GM12878 (cell line): ENCODE measurements around the gene ACCS. TPM values are rescaled to one million over a fixed set of nuclear protein-coding genes. Genes with fewer than 3 reads are reported as not detected.

ENCODE experiments used
- ATAC-seq: fragments of 200-7000 bp; cut with Tn5 transposase; 3 replicates; pipeline ENCODE4 v1.9.1; 2020; ENCODE audit warnings: mild to moderate bottlenecking, moderate library complexity
- BruUV-seq: library from RNA; stranded (reverse); fragments of 400-500 nt; replicated peaks from 2 replicates; lab custom pipeline; 2021; lab: Mats Ljungman, UMichigan
- CTCF ChIA-PET: fragments of 300-600 bp; sonication (Branson Sonifier 250); formaldehyde crosslinking; extraction: SDS; loops from one replicate; lab custom pipeline; 2021; ENCODE audit warnings: inconsistent platforms; lab: Yijun Ruan, JAX
- POLR2A ChIA-PET: fragments of 350-600 bp; formaldehyde crosslinking; extraction: SDS; loops from one replicate; lab custom pipeline; 2021; ENCODE audit warnings: inconsistent platforms; lab: Charles Lee
- RAD21 ChIA-PET: fragments of 300-600 bp; sonication (Branson Sonifier 250); formaldehyde crosslinking; loops from one replicate; lab custom pipeline; 2023; ENCODE audit warnings: antibody characterized with exemption; ENCODE audit not compliant: unreplicated experiment; lab: Charles Lee
- SMC1A ChIA-PET: fragments of 300-600 bp; sonication (Branson Sonifier 250); formaldehyde crosslinking; loops from one replicate; lab custom pipeline; 2023; ENCODE audit not compliant: unreplicated experiment, uncharacterized antibody; lab: Charles Lee
- DNase-seq: peaks from one replicate; pipeline ENCODE4 v3.0.0-alpha.2; 2011; ENCODE audit warnings: low read depth, low spot score
- FAIRE-seq: peaks from 3 replicates; lab custom pipeline; 2011; peaks lifted over from hg19 to GRCh38; lab: Jason Lieb, UNC
- H2AFZ ChIP-seq: 2 replicates; pipeline ENCODE4 v1.6.0; 2011; ENCODE audit warnings: low read depth, low read length, control low read depth; ENCODE audit not compliant: control insufficient read depth
- H3K27ac ChIP-seq: 2 replicates; pipeline ENCODE4 v1.5.1; 2011; ENCODE audit warnings: control low read depth; ENCODE audit not compliant: control insufficient read depth, insufficient read depth
- H3K27me3 ChIP-seq, 2 experiments: replicated peaks in 1 of 2; 2 replicates each; pipeline versions ENCODE4 v1.6.0 to v1.6.1; 2011; ENCODE audit warnings: low read length in 1 of 2; ENCODE audit not compliant: control insufficient read depth in 2 of 2, insufficient read depth in 2 of 2
- H3K36me3 ChIP-seq, 2 experiments: 2 replicates each; pipeline ENCODE4 v1.5.1; 2011; ENCODE audit warnings: low read length in 1 of 2; ENCODE audit not compliant: control insufficient read depth in 2 of 2, insufficient read depth in 2 of 2
- H3K4me1 ChIP-seq: 2 replicates; pipeline ENCODE4 v1.6.1; 2011; ENCODE audit warnings: mild to moderate bottlenecking, low read length, moderate library complexity, mixed read lengths; ENCODE audit not compliant: control insufficient read depth, insufficient read depth
- H3K4me2 ChIP-seq: 2 replicates; pipeline ENCODE4 v1.6.0; 2011; ENCODE audit warnings: control low read depth; ENCODE audit not compliant: control insufficient read depth, insufficient read depth
- H3K4me3 ChIP-seq: fragments of 200-600 bp; sonication (generic); 2 replicates; pipeline ENCODE4 v1.5.1; 2016
- H3K79me2 ChIP-seq: 2 replicates; pipeline ENCODE4 v1.6.0; 2011; ENCODE audit warnings: low read length; ENCODE audit not compliant: control insufficient read depth, insufficient read depth
- H3K9ac ChIP-seq: 2 replicates; pipeline ENCODE4 v1.8.0; 2011; ENCODE audit warnings: low read length, control low read depth, mixed read lengths; ENCODE audit not compliant: control insufficient read depth, insufficient read depth
- H3K9me3 ChIP-seq: replicated peaks from 3 replicates; pipeline ENCODE4 v1.5.1; 2011; ENCODE audit warnings: mild to moderate bottlenecking, low read length; ENCODE audit not compliant: control insufficient read depth, insufficient read depth
- H4K20me1 ChIP-seq: 2 replicates; pipeline ENCODE4 v1.6.0; 2011; ENCODE audit not compliant: control insufficient read depth, insufficient read depth
- BACH1 ChIP-seq: fragments of 450-650 bp; IDR thresholded peaks from 2 replicates; pipeline ENCODE4 v1.6.1; 2017; ENCODE audit warnings: mild to moderate bottlenecking, borderline replicate concordance
- BHLHE40 ChIP-seq, 2 experiments: fragments of 450-650 bp in 1 of 2; IDR thresholded peaks; 2 replicates each; pipeline ENCODE4 v1.6.1; 2011 to 2017; ENCODE audit warnings: low read depth in 2 of 2, borderline replicate concordance in 1 of 2, improper control_type of control experiment in 1 of 2, low read length in 1 of 2, mild to moderate bottlenecking in 1 of 2
- DPF2 ChIP-seq: fragments of 450-650 bp; IDR thresholded peaks from 2 replicates; pipeline ENCODE4 v1.6.1; 2017; ENCODE audit warnings: mild to moderate bottlenecking
- IKZF1 ChIP-seq: fragments of 450-650 bp; conservative IDR thresholded peaks from 2 replicates; pipeline ENCODE4 v1.6.1; 2017; ENCODE audit warnings: antibody characterized with exemption, mild to moderate bottlenecking
- KAT2A ChIP-seq: conservative IDR thresholded peaks from 2 replicates; pipeline ENCODE4 v1.6.1; 2011; ENCODE audit warnings: low read depth, low read length; ENCODE audit not compliant: control insufficient read depth
- LARP7 ChIP-seq: fragments of 450-650 bp; IDR thresholded peaks from 2 replicates; pipeline ENCODE4 v1.6.1; 2017; ENCODE audit warnings: mild to moderate bottlenecking
- NFIC ChIP-seq: IDR thresholded peaks from 2 replicates; pipeline ENCODE4 v1.6.1; 2012; ENCODE audit warnings: low read depth, mild to moderate bottlenecking, inconsistent platforms, low read length, moderate library complexity
- NR2F1 ChIP-seq: fragments of 450-650 bp; conservative IDR thresholded peaks from 2 replicates; pipeline ENCODE4 v1.6.1; 2017; ENCODE audit warnings: mild to moderate bottlenecking
- NRF1 ChIP-seq: conservative IDR thresholded peaks from 2 replicates; pipeline ENCODE4 v1.6.1; 2011; ENCODE audit warnings: mild to moderate bottlenecking, low read depth, low read length, improper control_type of control experiment
- POLR2A ChIP-seq: IDR thresholded peaks from 2 replicates; pipeline ENCODE4 v1.6.1; 2011; ENCODE audit warnings: low read depth, mild to moderate bottlenecking, low read length
- POLR2AphosphoS5 ChIP-seq: IDR thresholded peaks from 2 replicates; pipeline ENCODE4 v1.6.1; 2011; ENCODE audit warnings: mild to moderate bottlenecking, low read length, inconsistent platforms
- RB1 ChIP-seq: fragments of 450-650 bp; formaldehyde crosslinking; IDR thresholded peaks from 2 replicates; pipeline ENCODE4 v1.6.1; 2017; ENCODE audit warnings: mild to moderate bottlenecking, borderline replicate concordance
- RELA ChIP-seq: fragments of 450-650 bp; IDR thresholded peaks from 2 replicates; pipeline ENCODE4 v1.8.0; 2014; ENCODE audit warnings: borderline replicate concordance; ENCODE audit not compliant: partially characterized antibody
- SMARCA5 ChIP-seq: fragments of 450-650 bp; IDR thresholded peaks from 2 replicates; pipeline ENCODE4 v1.6.1; 2017; ENCODE audit warnings: mild to moderate bottlenecking
- TAF1 ChIP-seq: IDR thresholded peaks from 2 replicates; pipeline ENCODE4 v1.6.1; 2011; ENCODE audit warnings: mild to moderate bottlenecking, low read depth, low read length, borderline replicate concordance
- YY1 ChIP-seq: IDR thresholded peaks from 2 replicates; pipeline ENCODE4 v1.6.1; 2011; ENCODE audit warnings: low read depth, mild to moderate bottlenecking, low read length
- ZNF687 ChIP-seq: fragments of 450-650 bp; IDR thresholded peaks from 2 replicates; pipeline ENCODE4 v1.6.1; 2017; ENCODE audit warnings: mild to moderate bottlenecking, moderate library complexity
- WGBS: methylation state at CpG from one replicate; pipeline ENCODE4 v1.1.6; 2016; ENCODE audit warnings: low lambda C conversion rate; ENCODE audit not compliant: insufficient replicate concordance, insufficient coverage; ENCODE audit errors: missing lambda C conversion rate; 5-methylcytosine and 5-hydroxymethylcytosine counted together
- in situ Hi-C: fragments of 300-500 bp; cut with MboI; formaldehyde crosslinking; loops from 9 replicates; pipeline ENCODE4 v1.14.3; 2018; ENCODE audit warnings: mixed read lengths
- intact Hi-C: fragments of 100-400 bp; cut with micrococcal nuclease; formaldehyde crosslinking; loops from one replicate; pipeline ENCODE4 v1.14.2; 2022; ENCODE audit not compliant: unreplicated experiment
- polyA plus RNA-seq, 11 experiments: library from polyadenylated mRNA; depleted of rRNA in 4 of 11; unstranded in 6 of 11; stranded (reverse) in 5 of 11; fragments of >200 nt; fragmentation: Nextera tagmentation in 4 of 11; fragmentation: Illumina TruSeq in 1 of 11; extraction: Ambion mirVana in 4 of 11; extraction: Trizol in 1 of 11; gene quantifications; 1 replicate in 1 of 11; 2 replicates in 10 of 11; pipeline versions ENCODE4 v1.2.1 to v1.2.3, GENCODE V29; 2011 to 2016; ENCODE audit warnings: inconsistent platforms in 2 of 11, missing spikeins in 2 of 11, low read depth in 1 of 11
- total RNA-seq, 4 experiments: library from RNA; depleted of rRNA in 3 of 4; stranded (reverse); fragments of >200 nt in 3 of 4; fragmentation: Illumina TruSeq in 1 of 4; extraction: Trizol in 1 of 4; gene quantifications; 2 replicates each; pipeline versions ENCODE4 v1.2.1 to v1.2.3, GENCODE V29; 2013 to 2021
- TF ChIP-seq, protein P1 (sequence below): IDR thresholded peaks from 2 replicates; pipeline ENCODE4 v1.6.1; 2011; ENCODE audit warnings: low read depth, mild to moderate bottlenecking, low read length, moderate library complexity, borderline replicate concordance; ENCODE audit errors: extremely low read depth

Gene ACCS
- total and polyA plus RNA-seq, 10 of the 15 experiments (the other 5 are each of a cell fraction or from before 2014, with no cell fraction given) = 4.8 to 35.9 (median 17.0) TPM

- under 1% methylated on average over 62 of the region's 83 CpGs for WGBS
- peak within 1 kb of the TSS; percentile 78 for H2AFZ ChIP-seq
- ATAC-seq (peak; percentile 96), FAIRE-seq (no peak), DNase-seq (no peak)
- ChIA-PET RAD21 (interaction anchor here (0.6 to 1.2 kb wide), 2 partner anchors 8 to 190 kb away, joined by 4 read pairs; no protein-coding TSS in a partner anchor), POLR2A (interaction anchor here (0.9 to 1.7 kb wide), 2 partner anchors 28 to 30 kb away, joined by 3 read pairs; partner anchors contain the start of gene ACCS), CTCF (interaction anchor here (0.6 to 5.3 kb wide), 24 partner anchors 9 to 450 kb away, joined by 3 to 107 read pairs (median 8); partner anchors contain the start of gene ACCS), SMC1A (interaction anchor here (1.0 to 4.8 kb wide), 3 partner anchors 9 to 17 kb away, joined by 3 to 36 read pairs (median 8); no protein-coding TSS in a partner anchor)
- peak within 1 kb of the TSS; percentile 85 for H3K4me3 ChIP-seq
- H3K36me3 ChIP-seq = no peaks in the 10 kb centered on the region
- no TSS peak for BruUV-seq
- H3K9me3 ChIP-seq = no peaks in the 10 kb centered on the region
- peak within 1 kb of the TSS; percentile 65 for H3K9ac ChIP-seq
- H3K4me2 ChIP-seq = peak within 1 kb of the TSS; percentile 90
- H3K27me3 ChIP-seq = no peaks in the 10 kb centered on the region; a peak in 1 of 4 replicates
- H3K79me2 ChIP-seq = no peaks in the 10 kb centered on the region; the same call in none of the 2 replicates
- H4K20me1 ChIP-seq = no peaks in the 10 kb centered on the region
- in situ Hi-C loops = no loop called here
- H3K27ac ChIP-seq = no peak within 1 kb of the TSS
- no peaks in the 10 kb centered on the region; the same call in 1 of the 2 replicates for H3K4me1 ChIP-seq
- intact Hi-C loops = loop anchor here (10.0 kb wide), 1 partner anchor 529 kb away; no protein-coding TSS in a partner anchor
- TF ChIP-seq BACH1 = peak; percentile 85
- TF ChIP-seq BHLHE40 (IDR thresholded peaks at IDR 0.05; ENCODE audit: borderline replicate concordance in 1 of 2, low read depth in 2 of 2, low read length in 1 of 2) = peak in 1 of 2 experiments; percentile 38; a peak in 2 of 4 replicates
- TF ChIP-seq DPF2 = peak; percentile 91
- peak; percentile 76; the same call in 1 of the 2 replicates for TF ChIP-seq RB1
- TF ChIP-seq POLR2AphosphoS5 = 0 out of 2 replicates have a peak, but pooled peaks have one; percentile 26
- peak; percentile 90; the same call in 1 of the 2 replicates for TF ChIP-seq SMARCA5
- TF ChIP-seq TAF1 = peak; percentile 19; the same call in 1 of the 2 replicates
- TF ChIP-seq KAT2A = no peak
- TF ChIP-seq RELA = no peak
- TF ChIP-seq YY1 = 0 out of 2 replicates have a peak, but pooled peaks have one; percentile 15
- TF ChIP-seq NRF1 = peak; percentile 80
- TF ChIP-seq NR2F1 = peak; percentile 57; the same call in 1 of the 2 replicates
- TF ChIP-seq, protein P1, sequence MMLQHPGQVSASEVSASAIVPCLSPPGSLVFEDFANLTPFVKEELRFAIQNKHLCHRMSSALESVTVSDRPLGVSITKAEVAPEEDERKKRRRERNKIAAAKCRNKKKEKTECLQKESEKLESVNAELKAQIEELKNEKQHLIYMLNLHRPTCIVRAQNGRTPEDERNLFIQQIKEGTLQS = peak; percentile 40; the same call in 1 of the 2 replicates
- TF ChIP-seq ZNF687 = peak; percentile 44; the same call in 1 of the 2 replicates
- TF ChIP-seq POLR2A = peak; percentile 77
- TF ChIP-seq NFIC = no peak
- TF ChIP-seq IKZF1 = peak; percentile 78
- TF ChIP-seq LARP7 = peak; percentile 95
Measured at GRCh38 chr11:44095506-44096359, 29.7 kb downstream of the ACCS start, which contains the start of gene EXT2. TSS of gene EXT2 (plus strand) at chr11:44095678. CDS start at chr11:44107713, 12,035 bp downstream.
